Progenitor cell of endocrine pancreas (in vitro differentiated cells): ENCODE data around the gene TULP1. TPM values are rescaled to one million over a fixed set of nuclear protein-coding genes. Genes with fewer than 3 reads are reported as not detected.

Source experiments
- DNase-seq: peaks from one replicate; pipeline ENCODE4 v3.0.0; 2021; ENCODE audit warnings: low spot score; ENCODE audit not compliant: unreplicated experiment
- H3K27ac Mint-ChIP-seq: 2 replicates; pipeline ENCODE4 v1.8.0; 2021; ENCODE audit warnings: mild to moderate bottlenecking, moderate library complexity, mixed read lengths
- H3K27me3 Mint-ChIP-seq: 2 replicates; pipeline ENCODE4 v1.8.0; 2021; ENCODE audit warnings: mixed read lengths
- H3K36me3 Mint-ChIP-seq: 2 replicates; pipeline ENCODE4 v1.8.0; 2022; ENCODE audit warnings: mixed read lengths; ENCODE audit not compliant: insufficient read depth
- H3K4me1 Mint-ChIP-seq: 2 replicates; pipeline ENCODE4 v1.8.0; 2021; ENCODE audit warnings: low read depth, mixed read lengths
- H3K4me3 Mint-ChIP-seq: 2 replicates; pipeline ENCODE4 v1.8.0; 2021; ENCODE audit warnings: low read depth, mild to moderate bottlenecking, moderate library complexity, mixed read lengths
- H3K9me3 Mint-ChIP-seq: 2 replicates; pipeline ENCODE4 v1.8.0; 2021; ENCODE audit warnings: low read depth, mixed read lengths
- total RNA-seq: library from RNA; stranded (reverse); gene quantifications from 2 replicates; pipeline ENCODE4 v1.2.1, GENCODE V29; 2021
- TF ChIP-seq, protein P1 (sequence below): fragments of 200-600 bp; sonication (generic); IDR thresholded peaks from one replicate; pipeline ENCODE4 v1.5.0; 2021; ENCODE audit warnings: antibody characterized with exemption, mild to moderate bottlenecking; ENCODE audit not compliant: unreplicated experiment

TULP1 gene
- total RNA-seq, 1 donor from 2014 or later: 0.22 TPM

- Mint-ChIP-seq H3K9me3 (no peaks in the 10 kb centered on the region), H3K4me3 (no peak overlapping the region), H3K27ac (no peak overlapping the region), H3K36me3 (no peaks in the 10 kb centered on the region), H3K4me1 (peaks cover 6% of the 10 kb centered on the region), H3K27me3 (peaks cover 41% of the 10 kb centered on the region)
- TF ChIP-seq, protein P1, sequence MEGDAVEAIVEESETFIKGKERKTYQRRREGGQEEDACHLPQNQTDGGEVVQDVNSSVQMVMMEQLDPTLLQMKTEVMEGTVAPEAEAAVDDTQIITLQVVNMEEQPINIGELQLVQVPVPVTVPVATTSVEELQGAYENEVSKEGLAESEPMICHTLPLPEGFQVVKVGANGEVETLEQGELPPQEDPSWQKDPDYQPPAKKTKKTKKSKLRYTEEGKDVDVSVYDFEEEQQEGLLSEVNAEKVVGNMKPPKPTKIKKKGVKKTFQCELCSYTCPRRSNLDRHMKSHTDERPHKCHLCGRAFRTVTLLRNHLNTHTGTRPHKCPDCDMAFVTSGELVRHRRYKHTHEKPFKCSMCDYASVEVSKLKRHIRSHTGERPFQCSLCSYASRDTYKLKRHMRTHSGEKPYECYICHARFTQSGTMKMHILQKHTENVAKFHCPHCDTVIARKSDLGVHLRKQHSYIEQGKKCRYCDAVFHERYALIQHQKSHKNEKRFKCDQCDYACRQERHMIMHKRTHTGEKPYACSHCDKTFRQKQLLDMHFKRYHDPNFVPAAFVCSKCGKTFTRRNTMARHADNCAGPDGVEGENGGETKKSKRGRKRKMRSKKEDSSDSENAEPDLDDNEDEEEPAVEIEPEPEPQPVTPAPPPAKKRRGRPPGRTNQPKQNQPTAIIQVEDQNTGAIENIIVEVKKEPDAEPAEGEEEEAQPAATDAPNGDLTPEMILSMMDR: no peak
- DNase-seq: no peak
Observed at GRCh38 chr6:35508542-35508941, 4.2 kb downstream of the TULP1 start.

GRCh38 chr6:35508027-35508426, 4.7 kb downstream of the TULP1 start:
- peaks cover 41% of the 10 kb centered on the region for H3K27me3 Mint-ChIP-seq
- peaks cover 6% of the 10 kb centered on the region for H3K4me1 Mint-ChIP-seq
- TF ChIP-seq, protein P1: no peak

GRCh38 chr6:35507221-35507620, 5.5 kb downstream of the TULP1 start:
- H3K9me3 Mint-ChIP-seq: no peaks in the 10 kb centered on the region
- H3K4me1 Mint-ChIP-seq: peaks cover 6% of the 10 kb centered on the region

More at GRCh38 chr6:35508027-35508426, 4.7 kb downstream of the TULP1 start:
- no peaks in the 10 kb centered on the region for H3K9me3 Mint-ChIP-seq
- no peaks in the 10 kb centered on the region for H3K36me3 Mint-ChIP-seq
- no peak overlapping the region for H3K4me3 Mint-ChIP-seq
- DNase-seq: no peak
- no peak overlapping the region for H3K27ac Mint-ChIP-seq

DNA sequence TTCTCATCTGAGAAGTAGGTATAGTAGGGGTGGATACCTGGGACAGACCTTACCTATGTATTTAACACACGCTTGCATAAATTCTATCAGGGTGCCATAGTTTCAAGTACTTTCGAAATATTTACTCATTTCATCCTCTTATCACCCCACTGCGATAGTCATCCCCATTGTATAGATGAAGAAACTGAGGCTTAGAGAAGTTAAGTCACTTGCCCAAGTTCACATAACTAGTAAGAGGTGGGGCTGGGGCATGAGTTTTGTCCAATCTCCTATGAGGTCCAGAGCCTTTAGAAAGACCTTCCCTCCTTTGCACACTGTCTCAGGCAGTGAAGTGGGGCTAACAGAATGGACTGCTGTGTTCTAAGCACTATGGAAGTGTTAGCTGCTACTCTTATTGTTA, 6.2 kb downstream of the TULP1 start:
- H3K27ac Mint-ChIP-seq: no peak overlapping the region
- no peaks in the 10 kb centered on the region for H3K9me3 Mint-ChIP-seq
- no peak for DNase-seq
- TF ChIP-seq, protein P1: no peak
- H3K27me3 Mint-ChIP-seq: peaks cover 41% of the 10 kb centered on the region
- peaks cover 6% of the 10 kb centered on the region for H3K4me1 Mint-ChIP-seq
- H3K4me3 Mint-ChIP-seq: no peak overlapping the region
- no peaks in the 10 kb centered on the region for H3K36me3 Mint-ChIP-seq

More at GRCh38 chr6:35507221-35507620, 5.5 kb downstream of the TULP1 start:
- no peaks in the 10 kb centered on the region for H3K36me3 Mint-ChIP-seq
- peaks cover 41% of the 10 kb centered on the region for H3K27me3 Mint-ChIP-seq
- TF ChIP-seq, protein P1: no peak
- H3K4me3 Mint-ChIP-seq: no peak overlapping the region
- no peak overlapping the region for H3K27ac Mint-ChIP-seq
- no peak for DNase-seq

DNA sequence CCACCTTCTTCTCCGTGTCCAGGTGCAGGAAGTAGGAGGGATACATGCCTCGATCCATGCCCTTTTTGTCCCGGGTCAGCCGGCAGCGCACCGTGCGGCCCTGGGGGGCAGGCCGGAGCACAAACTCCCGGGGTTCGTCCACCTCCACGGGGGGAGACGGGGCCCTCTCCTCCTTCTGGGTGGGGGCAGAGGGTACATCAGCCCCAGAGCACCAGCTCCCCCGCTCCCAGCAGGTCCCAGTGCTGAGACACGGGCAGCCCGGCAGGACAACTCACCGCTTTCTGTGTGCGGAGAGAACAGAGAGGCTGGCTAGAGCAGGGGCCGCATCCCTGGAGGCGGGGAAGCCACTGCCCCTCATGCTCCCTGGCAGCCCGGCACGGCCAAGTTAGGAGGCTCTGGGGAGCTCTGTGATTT, 6.7 kb downstream of the TULP1 start:
- Mint-ChIP-seq H3K9me3 (no peaks in the 10 kb centered on the region), H3K4me1 (peaks cover 6% of the 10 kb centered on the region), H3K27me3 (peaks cover 40% of the 10 kb centered on the region), H3K4me3 (no peak overlapping the region), H3K36me3 (no peaks in the 10 kb centered on the region), H3K27ac (no peak overlapping the region)
- DNase-seq: no peak
- TF ChIP-seq, protein P1: no peak
